ENCODE results near the gene HEXD. TPM values are rescaled to one million over a fixed set of nuclear protein-coding genes. Genes with fewer than 3 reads are reported as not detected.

Gene HEXD
- total RNA-seq, 1 donor from 2014 or later, result 21.7 TPM

- no peak for DNase-seq (ENCODE audit: low read depth)
These were observed 71.8 kb downstream of the HEXD start for GRCh38 chr17:82489851-82490511.

- no peak for DNase-seq (ENCODE audit: low read depth)
These were observed 72.5 kb downstream of the HEXD start for GRCh38 chr17:82490512-82491195.

GRCh38 chr17:82491196-82491530 lies 73.0 kb downstream of the HEXD start:
- no peak for DNase-seq (ENCODE audit: low read depth)

- DNase-seq (ENCODE audit: low read depth), result no peak
These were observed 73.4 kb downstream of the HEXD start for GRCh38 chr17:82491533-82491932.

Other genes with a start within 250 kb of the HEXD start
- 7.3 and 28.2 TPM in 2 replicates for gene CCDC57, start 205.5 kb upstream of the HEXD start, total RNA-seq
- 290 and 393 TPM in 2 replicates for gene SLC16A3, start 189.3 kb upstream of the HEXD start, total RNA-seq
- 55.4 and 115 TPM in 2 replicates for gene CSNK1D, start 144.6 kb upstream of the HEXD start, total RNA-seq
- gene CD7, start 100.7 kb upstream of the HEXD start, total RNA-seq, result not detected in 2 replicates
- 2.4 and 7.8 TPM in 2 replicates for gene SECTM1, start 84.6 kb upstream of the HEXD start, total RNA-seq
- gene TEX19, start 59.1 kb upstream of the HEXD start, total RNA-seq, result 0.05 TPM in 1 of 2 replicates, not detected in the other
- gene UTS2R, start 46.6 kb upstream of the HEXD start, total RNA-seq, result 0.10 TPM in 1 of 2 replicates, not detected in the other
- 37.2 and 48.7 TPM in 2 replicates for gene OGFOD3, start 239 bp downstream of the HEXD start, total RNA-seq
- 30.6 and 100 TPM in 2 replicates for gene CYBC1, start 32.4 kb downstream of the HEXD start, total RNA-seq
- gene NARF, start 40.4 kb downstream of the HEXD start, total RNA-seq, result 31.1 and 52.4 TPM in 2 replicates
- 20.1 and 35.5 TPM in 2 replicates for gene FOXK2, start 101.4 kb downstream of the HEXD start, total RNA-seq
- gene WDR45B, start 230.1 kb downstream of the HEXD start, total RNA-seq, result 88.6 and 98.6 TPM in 2 replicates